GM19395 (cell line): ENCODE measurements around the gene PHKA1.
"Not testable (repeated sequence)": the region's sequence is repeated elsewhere in the genome, so short reads cannot be mapped to it uniquely, and the experiment has no call there.

ENCODE experiments used
- ATAC-seq: cut with Tn5 transposase; IDR thresholded peaks from one replicate; pipeline ENCODE4 v1.9.1; 2021; ENCODE audit warnings: mild to moderate bottlenecking, moderate library complexity; ENCODE audit not compliant: unreplicated experiment

PHKA1 gene

GRCh38 chrX:72573158-72573511, 141.0 kb downstream of the PHKA1 start:
- ATAC-seq, result peak; percentile 42

GRCh38 chrX:72572248-72573157, 141.6 kb downstream of the PHKA1 start, which contains the start of gene HDAC8:
Gene HDAC8 (minus strand): TSS chrX:72572843. CDS start chrX:72572761, 82 bp downstream.
- ATAC-seq, result peak; percentile 98

- ATAC-seq, result no peak
Measured at GRCh38 chrX:72569786-72570185, 144.3 kb downstream of the PHKA1 start.

GRCh38 chrX:72568406-72569092, 145.6 kb downstream of the PHKA1 start:
- ATAC-seq, result no peak

GRCh38 chrX:72566448-72566847, 147.7 kb downstream of the PHKA1 start:
- ATAC-seq, result no peak

- ATAC-seq, result not testable (repeated sequence)
Measured at GRCh38 chrX:72559655-72560054, 154.5 kb downstream of the PHKA1 start.

- no peak for ATAC-seq
Measured at GRCh38 chrX:72554448-72555140, 159.5 kb downstream of the PHKA1 start.

- ATAC-seq, result not testable (repeated sequence)
Measured at GRCh38 chrX:72552443-72552842, 161.7 kb downstream of the PHKA1 start.

- no peak for ATAC-seq
Measured at GRCh38 chrX:72545990-72546389, 168.1 kb downstream of the PHKA1 start.

- no peak for ATAC-seq
Measured at GRCh38 chrX:72540318-72540717, 173.8 kb downstream of the PHKA1 start.

- no peak for ATAC-seq
Measured at GRCh38 chrX:72539822-72540221, 174.3 kb downstream of the PHKA1 start.

GRCh38 chrX:72536542-72536941, 177.6 kb downstream of the PHKA1 start:
- no peak for ATAC-seq

GRCh38 chrX:72532366-72532765, 181.7 kb downstream of the PHKA1 start:
- no peak for ATAC-seq
